Measurements from ENCODE around the gene ATP5ME.

- TF ChIP-seq POLR2A (IDR thresholded peaks at IDR 0.05) (no peak), CTCF (IDR thresholded peaks at IDR 0.05) (no peak)
Observed at GRCh38 chr4:629636-629914, 44.5 kb downstream of the ATP5ME start.

Data from heart left ventricle (tissue), 13 donors.